H4 (cell line): Measurements from ENCODE around the gene TXNDC15. TPM values are rescaled to one million over a fixed set of nuclear protein-coding genes. Genes with fewer than 3 reads are reported as not detected.
"Not testable (repeated sequence)": the region's sequence is repeated elsewhere in the genome, so short reads cannot be mapped to it uniquely, and the experiment has no call there.

Experiments used
- DNase-seq: peaks from one replicate; pipeline ENCODE4 v3.0.0-alpha.2; 2015; ENCODE audit warnings: low spot score
- total RNA-seq: library from RNA; depleted of rRNA; stranded (reverse); fragments of >200 nt; shearing (Covaris generic); gene quantifications from 2 replicates; pipeline ENCODE4 v1.2.3, GENCODE V29; 2014; rRNA removed

Gene TXNDC15, protein sequence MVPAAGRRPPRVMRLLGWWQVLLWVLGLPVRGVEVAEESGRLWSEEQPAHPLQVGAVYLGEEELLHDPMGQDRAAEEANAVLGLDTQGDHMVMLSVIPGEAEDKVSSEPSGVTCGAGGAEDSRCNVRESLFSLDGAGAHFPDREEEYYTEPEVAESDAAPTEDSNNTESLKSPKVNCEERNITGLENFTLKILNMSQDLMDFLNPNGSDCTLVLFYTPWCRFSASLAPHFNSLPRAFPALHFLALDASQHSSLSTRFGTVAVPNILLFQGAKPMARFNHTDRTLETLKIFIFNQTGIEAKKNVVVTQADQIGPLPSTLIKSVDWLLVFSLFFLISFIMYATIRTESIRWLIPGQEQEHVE
- 107 and 129 TPM in 2 replicates for total RNA-seq

DNA sequence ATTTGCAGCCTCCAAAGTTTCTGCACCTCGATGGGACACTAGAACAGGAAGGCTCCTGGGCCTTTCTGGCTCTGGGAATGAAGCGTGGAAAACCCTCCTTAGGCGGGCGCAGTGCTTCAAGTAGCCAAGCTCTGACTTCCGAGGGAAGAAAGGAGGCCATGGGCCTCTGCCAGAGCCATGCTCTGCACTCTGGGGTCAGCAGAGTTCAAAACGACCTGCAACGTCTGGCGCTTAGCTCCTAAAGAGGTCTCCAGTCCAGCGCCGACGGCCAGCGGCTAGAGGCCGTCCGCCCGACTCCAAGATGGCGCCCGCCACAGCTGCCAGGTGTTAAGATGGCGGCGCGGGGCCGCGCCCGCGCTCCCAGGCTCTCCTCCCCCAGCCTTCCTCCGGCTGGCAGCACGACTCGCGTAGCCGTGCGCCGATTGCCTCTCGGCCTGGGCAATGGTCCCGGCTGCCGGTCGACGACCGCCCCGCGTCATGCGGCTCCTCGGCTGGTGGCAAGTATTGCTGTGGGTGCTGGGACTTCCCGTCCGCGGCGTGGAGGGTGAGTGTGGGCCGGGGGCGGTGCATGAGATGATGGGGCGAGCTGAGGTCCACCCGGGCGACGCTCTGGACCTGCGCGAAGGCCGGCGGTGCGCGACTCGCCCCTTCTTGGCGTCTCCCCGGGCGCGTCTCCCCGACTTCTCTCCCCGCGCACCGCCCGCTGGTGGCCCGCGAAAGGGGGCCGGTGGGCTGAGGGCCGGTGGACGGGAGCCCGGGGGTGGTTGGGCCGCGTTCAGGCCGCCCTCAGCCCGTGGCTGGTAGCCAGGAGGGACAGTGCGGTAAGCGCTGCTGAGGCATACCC lies at the start of gene TXNDC15:
Gene TXNDC15, plus strand, starts transcription at position 385 of the 844 bp plus-strand sequence. Its CDS starts 57 bp downstream, at position 442.
- DNase-seq = peak; percentile 79

GRCh38 chr5:134824681-134825080 lies 49.5 kb upstream of the TXNDC15 start:
- DNase-seq = no peak

- no peak for DNase-seq
Measured at GRCh38 chr5:134825212-134825611, 49.0 kb upstream of the TXNDC15 start.

DNA sequence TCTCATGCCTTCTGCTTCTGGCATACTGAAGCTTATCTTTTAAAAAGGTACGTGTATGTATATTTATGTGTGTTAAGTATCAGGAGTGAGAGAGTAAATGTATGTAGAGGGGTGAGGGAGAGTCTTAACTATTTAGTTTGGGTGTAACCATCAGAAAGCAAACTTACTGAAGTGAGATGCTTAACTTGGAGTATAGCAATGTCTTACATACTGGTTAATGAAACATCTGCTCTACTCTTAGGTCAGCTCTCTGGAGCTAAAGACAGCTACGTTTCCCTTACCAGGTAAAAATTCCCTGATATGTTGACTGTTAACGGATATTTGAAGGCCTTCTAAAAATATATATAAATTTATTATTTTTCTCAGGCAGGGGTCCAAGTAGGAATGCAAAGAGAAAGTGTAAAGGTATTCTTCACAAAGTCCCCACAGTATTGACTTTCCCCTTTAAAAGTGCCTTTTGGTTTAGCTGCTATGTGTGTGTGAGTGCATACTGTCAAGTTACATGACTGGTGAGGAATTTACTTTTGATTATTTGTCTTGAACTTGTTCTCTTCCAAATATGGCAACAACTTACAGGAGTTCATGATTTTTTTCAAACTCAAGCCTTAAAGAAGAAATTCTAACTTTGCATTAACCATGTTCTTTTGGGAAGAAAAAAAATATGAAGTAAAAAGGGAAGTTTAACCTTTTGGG lies 40.7 kb upstream of the TXNDC15 start:
- no peak for DNase-seq

DNA sequence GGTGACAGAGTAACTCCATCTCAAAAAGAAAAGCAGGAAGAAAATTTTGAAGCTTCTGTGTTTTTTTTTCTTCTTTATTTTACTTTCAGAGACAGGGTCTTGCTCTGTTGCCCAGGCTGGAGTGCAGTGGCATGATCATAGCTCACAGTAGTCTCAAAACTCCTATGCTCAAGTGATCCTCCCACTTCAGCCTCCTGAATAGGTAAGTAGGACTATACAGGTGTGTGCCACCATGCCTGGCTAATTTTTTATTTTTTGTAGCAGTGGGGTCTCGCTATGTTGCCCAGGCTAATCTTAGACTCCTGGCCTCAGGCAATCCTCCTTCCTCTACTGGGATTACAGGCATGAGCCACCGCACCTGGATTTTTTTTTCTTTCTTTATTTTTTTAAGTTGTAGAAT lies 38.5 kb upstream of the TXNDC15 start:
- DNase-seq = no peak

DNA sequence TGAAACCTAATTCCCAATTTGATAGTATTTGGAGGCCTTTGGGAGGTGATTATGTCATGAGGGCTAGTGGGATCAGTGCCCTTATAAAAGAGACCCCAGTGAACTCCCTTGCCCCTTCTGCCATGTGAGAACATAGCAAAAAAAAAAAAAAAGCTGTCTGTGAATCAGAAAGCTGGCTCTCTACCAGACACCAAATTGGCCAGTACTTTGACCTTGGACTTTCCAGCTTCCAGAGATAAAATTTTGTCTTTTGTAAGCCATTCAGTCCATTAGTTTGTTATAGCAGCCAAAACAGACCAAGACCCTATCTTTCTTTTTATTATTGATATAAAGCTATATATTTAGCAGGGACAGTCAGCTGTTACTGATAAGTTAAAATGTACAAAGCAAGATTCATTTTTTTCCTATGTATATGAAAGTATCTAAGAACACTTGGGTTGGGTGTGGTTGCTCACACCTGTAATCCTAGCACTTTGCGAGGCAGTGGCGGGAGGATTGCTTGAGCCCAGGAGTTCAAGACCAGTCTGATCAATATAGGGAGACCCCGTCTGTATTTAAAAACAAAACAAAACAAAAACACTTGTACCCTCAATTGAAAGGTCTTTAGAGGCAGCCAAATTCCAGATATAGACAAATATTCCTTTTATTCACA lies 36.5 kb upstream of the TXNDC15 start:
- DNase-seq = no peak

GRCh38 chr5:134838361-134838760 lies 35.8 kb upstream of the TXNDC15 start:
- not testable (repeated sequence) for DNase-seq

DNA sequence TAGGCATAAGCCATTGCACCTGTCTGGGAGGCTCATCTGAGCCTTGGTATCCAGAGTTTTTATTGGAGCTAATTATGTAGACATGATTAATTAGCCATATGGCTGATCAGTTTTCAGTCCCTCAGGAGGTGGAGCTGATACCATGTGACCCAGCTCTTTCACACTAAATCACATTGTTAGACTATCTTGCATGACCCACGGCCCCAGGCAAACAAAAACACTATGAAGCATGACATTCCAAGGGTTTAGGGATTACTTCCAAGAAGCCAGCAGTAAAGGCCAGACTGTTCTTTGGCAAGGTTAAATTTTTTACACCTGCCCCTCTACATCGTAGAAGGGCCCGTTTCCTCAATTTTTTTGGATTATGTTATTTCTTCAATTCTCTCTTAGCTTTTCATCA lies 33.4 kb upstream of the TXNDC15 start:
- no peak for DNase-seq

- no peak for DNase-seq
Measured at GRCh38 chr5:134844252-134844651, 29.9 kb upstream of the TXNDC15 start.

GRCh38 chr5:134845335-134845851 lies 28.8 kb upstream of the TXNDC15 start:
- DNase-seq = no peak

DNA sequence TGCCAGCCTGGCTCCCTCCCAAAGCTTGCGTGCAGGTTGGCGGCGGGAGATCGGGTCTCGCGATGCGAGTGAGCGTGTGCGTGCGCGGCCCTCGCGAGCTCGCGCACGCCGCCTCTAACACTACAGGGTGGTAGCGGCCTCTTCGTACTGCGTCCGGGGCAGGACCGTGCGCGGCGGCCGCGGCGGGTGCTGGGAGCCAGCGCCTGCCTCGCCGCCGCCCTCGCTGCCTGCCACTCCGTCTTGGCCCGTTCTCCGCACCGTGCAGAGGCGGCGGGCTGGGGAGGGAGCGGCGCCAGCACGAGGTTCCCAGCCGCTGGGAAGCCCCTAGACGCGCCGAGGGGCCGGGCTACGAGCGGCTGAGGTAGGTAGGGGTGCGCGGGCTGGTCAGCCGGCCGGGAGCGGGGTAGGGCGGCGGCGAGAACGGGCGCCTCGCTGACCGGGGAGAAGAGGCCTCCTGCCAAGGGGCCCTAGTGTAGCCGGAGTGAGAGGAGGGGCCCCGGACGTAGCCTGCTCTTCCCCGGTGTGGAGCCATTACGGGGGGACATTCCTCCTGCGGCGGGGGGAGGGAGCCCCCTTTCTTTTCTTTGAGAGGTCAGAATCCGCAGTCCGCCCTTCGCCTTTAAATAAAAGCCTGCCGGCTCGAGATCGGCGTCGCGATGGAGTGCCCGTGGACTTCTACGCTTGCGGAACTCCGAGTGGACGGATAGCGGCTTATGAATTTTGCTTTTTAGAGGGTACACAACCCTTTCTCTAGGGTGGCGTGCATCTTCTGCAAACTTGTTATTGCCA lies 28.1 kb upstream of the TXNDC15 start, which contains the start of gene C5orf24:
Gene C5orf24, plus strand, starts transcription at position 117 of the 789 bp plus-strand sequence. CDS start 8,933 bp downstream, outside the sequence.
- DNase-seq = peak; percentile 96

- DNase-seq = no peak
Measured at GRCh38 chr5:134846641-134846960, 27.6 kb upstream of the TXNDC15 start.

DNA sequence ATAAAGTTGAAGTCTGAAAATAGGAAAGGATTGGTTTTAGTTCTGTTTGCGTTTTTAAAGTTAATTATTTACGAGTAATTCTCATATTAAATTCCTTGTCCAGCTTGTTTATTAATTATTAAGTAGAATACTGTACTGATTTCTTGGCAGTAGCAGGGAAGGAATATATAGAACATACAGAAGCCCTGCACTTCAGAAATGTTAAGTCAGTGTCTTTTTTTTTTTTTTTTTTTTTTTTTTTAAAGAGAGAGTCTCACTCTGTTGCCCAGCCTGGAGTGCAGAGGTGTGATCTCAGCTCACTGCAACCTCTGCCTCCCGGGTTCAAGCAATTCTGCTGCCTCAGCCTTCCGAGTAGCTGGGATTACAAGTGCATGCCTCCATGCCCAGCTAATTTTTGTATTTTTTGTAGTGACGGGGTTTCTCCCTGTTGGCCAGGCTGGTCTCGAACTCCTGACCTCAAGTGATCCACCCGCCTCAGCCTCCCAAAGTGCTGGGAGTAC lies 24.7 kb upstream of the TXNDC15 start:
- DNase-seq = not testable (repeated sequence)

- DNase-seq = peak; percentile 40
Measured at GRCh38 chr5:134851307-134851923, 22.8 kb upstream of the TXNDC15 start.

GRCh38 chr5:134856465-134856864 lies 17.7 kb upstream of the TXNDC15 start:
- DNase-seq = not testable (repeated sequence)

GRCh38 chr5:134857401-134857800 lies 16.8 kb upstream of the TXNDC15 start:
- DNase-seq = no peak

- DNase-seq = no peak
Measured at GRCh38 chr5:134864707-134865106, 9.5 kb upstream of the TXNDC15 start.

- DNase-seq = no peak
Measured at GRCh38 chr5:134873494-134873893, 677 bp upstream of the TXNDC15 start.

GRCh38 chr5:134874831-134875655 lies 872 bp downstream of the TXNDC15 start:
- DNase-seq = peak; percentile 60
